ENCODE data around the gene ZNF280D. TPM values are rescaled to one million over a fixed set of nuclear protein-coding genes. Genes with fewer than 3 reads are reported as not detected.

The ZNF280D gene
- total and polyA plus RNA-seq, 4 donors: 9.3 to 88.4 (median 28.2) TPM

- ATAC-seq (ENCODE audit: insufficient read depth, low FRiP score) (no peak), DNase-seq (no peak)
- H3K27me3 ChIP-seq (ENCODE audit: control insufficient read depth in 3 of 3, insufficient read depth in 3 of 3, low read length in 2 of 3): no peaks in the 10 kb centered on the region
- no peak overlapping the region for H3K9ac ChIP-seq (ENCODE audit: insufficient read depth in 1 of 2, low read length in 2 of 2)
- WGBS, 2 donors: 70 to 92% methylated on average over 2 of the region's 2 CpGs
- no peak overlapping the region for H3K4me3 ChIP-seq
- no peak for TF ChIP-seq CTCF (IDR thresholded peaks at IDR 0.05; ENCODE audit: control extremely low read depth, extremely low read depth)
- no peaks in the 10 kb centered on the region for H3K4me1 ChIP-seq (ENCODE audit: control insufficient read depth in 5 of 5, insufficient read depth in 5 of 5, low read length in 5 of 5)
- H3K36me3 ChIP-seq (ENCODE audit: control insufficient read depth in 4 of 4, insufficient read depth in 4 of 4, low read length in 4 of 4): no peaks in the 10 kb centered on the region
- H3K9me3 ChIP-seq (ENCODE audit: control insufficient read depth in 4 of 4, insufficient read depth in 3 of 4, low read length in 3 of 4): peaks cover 0 to 11% (median 0%) of the 10 kb centered on the region in 4 donors
- H3K27ac ChIP-seq (ENCODE audit: low read depth in 1 of 2, low read length in 1 of 2): no peak overlapping the region
Measured at GRCh38 chr15:56602253-56602652, 131.1 kb downstream of the ZNF280D start.

- Histone ChIP-seq H3K4me1 (ENCODE audit: control insufficient read depth in 5 of 5, insufficient read depth in 5 of 5, low read length in 5 of 5) (no peaks in the 10 kb centered on the region), H3K4me3 (no peak overlapping the region), H3K27ac (ENCODE audit: low read depth in 1 of 2, low read length in 1 of 2) (no peak overlapping the region), H3K9me3 (ENCODE audit: control insufficient read depth in 4 of 4, insufficient read depth in 3 of 4, low read length in 3 of 4) (peaks cover 0 to 11% (median 0%) of the 10 kb centered on the region in 4 donors), H3K27me3 (ENCODE audit: control insufficient read depth in 3 of 3, insufficient read depth in 3 of 3, low read length in 2 of 3) (no peaks in the 10 kb centered on the region), H3K36me3 (ENCODE audit: control insufficient read depth in 4 of 4, insufficient read depth in 4 of 4, low read length in 4 of 4) (no peaks in the 10 kb centered on the region), H3K9ac (ENCODE audit: insufficient read depth in 1 of 2, low read length in 2 of 2) (no peak overlapping the region)
- ATAC-seq (ENCODE audit: insufficient read depth, low FRiP score) (no peak), DNase-seq (no peak)
- 97 to 98% methylated on average over 1 of the region's 1 CpG for WGBS, 2 donors
- no peak for TF ChIP-seq CTCF (IDR thresholded peaks at IDR 0.05; ENCODE audit: control extremely low read depth, extremely low read depth)
Measured at GRCh38 chr15:56600380-56600779, 132.9 kb downstream of the ZNF280D start.

- Histone ChIP-seq H3K4me1 (ENCODE audit: control insufficient read depth in 5 of 5, insufficient read depth in 5 of 5, low read length in 5 of 5) (no peaks in the 10 kb centered on the region), H3K27me3 (ENCODE audit: control insufficient read depth in 3 of 3, insufficient read depth in 3 of 3, low read length in 2 of 3) (no peaks in the 10 kb centered on the region), H3K9me3 (ENCODE audit: control insufficient read depth in 4 of 4, insufficient read depth in 3 of 4, low read length in 3 of 4) (peaks cover 0 to 11% (median 0%) of the 10 kb centered on the region in 4 donors), H3K9ac (ENCODE audit: insufficient read depth in 1 of 2, low read length in 2 of 2) (no peak overlapping the region), H3K27ac (ENCODE audit: low read depth in 1 of 2, low read length in 1 of 2) (no peak overlapping the region), H3K36me3 (ENCODE audit: control insufficient read depth in 4 of 4, insufficient read depth in 4 of 4, low read length in 4 of 4) (no peaks in the 10 kb centered on the region), H3K4me3 (no peak overlapping the region)
- ATAC-seq (ENCODE audit: insufficient read depth, low FRiP score) (no peak), DNase-seq (no peak)
- TF ChIP-seq CTCF (IDR thresholded peaks at IDR 0.05; ENCODE audit: control extremely low read depth, extremely low read depth): no peak
- 90 to 96% methylated on average over 5 of the region's 5 CpGs for WGBS, 2 donors
Measured at GRCh38 chr15:56598991-56599390, 134.3 kb downstream of the ZNF280D start.

- Histone ChIP-seq H3K36me3 (ENCODE audit: control insufficient read depth in 4 of 4, insufficient read depth in 4 of 4, low read length in 4 of 4) (no peaks in the 10 kb centered on the region), H3K27ac (ENCODE audit: low read depth in 1 of 2, low read length in 1 of 2) (no peak overlapping the region), H3K4me3 (no peak overlapping the region), H3K9ac (ENCODE audit: insufficient read depth in 1 of 2, low read length in 2 of 2) (no peak overlapping the region), H3K9me3 (ENCODE audit: control insufficient read depth in 4 of 4, insufficient read depth in 3 of 4, low read length in 3 of 4) (peaks cover 0 to 10% (median 7%) of the 10 kb centered on the region in 4 donors), H3K27me3 (ENCODE audit: control insufficient read depth in 3 of 3, insufficient read depth in 3 of 3, low read length in 2 of 3) (no peaks in the 10 kb centered on the region), H3K4me1 (ENCODE audit: control insufficient read depth in 5 of 5, insufficient read depth in 5 of 5, low read length in 5 of 5) (no peaks in the 10 kb centered on the region)
- no peak for ATAC-seq (ENCODE audit: insufficient read depth, low FRiP score)
- no peak for DNase-seq
- TF ChIP-seq CTCF (IDR thresholded peaks at IDR 0.05; ENCODE audit: control extremely low read depth, extremely low read depth): no peak
- 93% methylated on average over 2 of the region's 2 CpGs for WGBS, 2 donors
Measured at GRCh38 chr15:56587686-56588085, 145.6 kb downstream of the ZNF280D start.
